GM19463 (cell line): ENCODE results near the gene KLHDC2.
"Not testable (repeated sequence)": the region's sequence is repeated elsewhere in the genome, so short reads cannot be mapped to it uniquely, and the experiment has no call there.

Experiments
- ATAC-seq: cut with Tn5 transposase; IDR thresholded peaks from one replicate; pipeline ENCODE4 v1.9.1; 2021; ENCODE audit warnings: mild to moderate bottlenecking, moderate library complexity; ENCODE audit not compliant: unreplicated experiment

The KLHDC2 gene, protein sequence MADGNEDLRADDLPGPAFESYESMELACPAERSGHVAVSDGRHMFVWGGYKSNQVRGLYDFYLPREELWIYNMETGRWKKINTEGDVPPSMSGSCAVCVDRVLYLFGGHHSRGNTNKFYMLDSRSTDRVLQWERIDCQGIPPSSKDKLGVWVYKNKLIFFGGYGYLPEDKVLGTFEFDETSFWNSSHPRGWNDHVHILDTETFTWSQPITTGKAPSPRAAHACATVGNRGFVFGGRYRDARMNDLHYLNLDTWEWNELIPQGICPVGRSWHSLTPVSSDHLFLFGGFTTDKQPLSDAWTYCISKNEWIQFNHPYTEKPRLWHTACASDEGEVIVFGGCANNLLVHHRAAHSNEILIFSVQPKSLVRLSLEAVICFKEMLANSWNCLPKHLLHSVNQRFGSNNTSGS

DNA sequence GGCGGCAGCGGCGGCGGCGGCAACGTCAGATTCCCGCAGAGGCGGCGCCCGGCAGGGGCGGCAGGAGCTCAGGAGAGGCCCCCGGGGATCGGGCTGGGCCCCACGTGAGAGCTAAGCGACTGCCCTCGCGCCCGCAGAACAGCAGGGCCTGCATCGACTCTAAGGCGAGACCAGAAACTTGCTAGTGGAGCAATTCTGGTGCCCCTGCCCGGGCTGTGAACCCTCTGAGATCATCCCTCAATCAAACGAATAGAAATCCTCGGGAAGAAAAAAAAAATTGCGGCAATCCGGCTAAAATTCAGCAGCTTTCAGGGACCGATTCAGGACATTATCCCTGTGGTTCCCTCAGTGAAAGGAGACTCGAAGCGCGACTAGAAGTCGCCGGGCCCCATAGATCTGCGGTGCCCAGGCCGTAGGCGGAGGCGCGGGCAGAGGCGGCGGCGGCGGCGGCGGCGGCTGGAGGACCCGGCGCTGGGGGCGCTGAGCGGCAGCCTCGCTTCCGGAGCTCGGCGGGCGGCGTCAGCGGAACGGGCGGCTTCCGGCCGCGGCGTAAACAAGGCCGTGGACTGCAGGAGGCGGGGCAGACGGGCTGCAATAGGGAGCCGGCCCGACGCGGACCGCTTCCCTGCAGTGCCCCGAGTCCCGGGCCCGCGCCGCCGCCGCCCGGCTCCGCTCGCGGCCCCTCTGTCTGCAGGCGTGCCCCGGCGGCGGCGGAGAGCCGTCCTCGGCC lies at the start of gene KLHDC2:
KLHDC2 (plus strand) TSS at position 583 of the 730 bp plus-strand sequence. CDS start 316 bp downstream, outside the sequence.
- peak; percentile 92 for ATAC-seq

DNA sequence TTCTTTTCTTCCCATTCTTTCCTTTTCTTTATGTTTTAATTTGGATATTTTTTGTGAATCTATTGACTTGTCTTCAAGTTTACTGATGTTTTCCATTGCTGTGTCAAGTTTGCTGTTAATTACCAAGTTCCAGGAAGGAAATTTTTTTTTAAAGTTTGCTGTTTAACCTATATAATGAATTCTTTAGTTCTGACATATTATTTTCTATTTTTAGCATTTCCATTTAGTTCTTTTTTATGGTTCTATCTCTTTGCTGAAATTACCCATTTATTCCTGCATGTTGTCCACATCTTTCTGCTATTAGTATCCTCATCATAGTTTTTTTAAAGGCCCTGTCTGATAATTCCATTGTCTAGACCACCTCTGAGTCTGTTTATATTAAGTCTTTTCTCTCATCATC lies 47.2 kb upstream of the KLHDC2 start:
- no peak for ATAC-seq

DNA sequence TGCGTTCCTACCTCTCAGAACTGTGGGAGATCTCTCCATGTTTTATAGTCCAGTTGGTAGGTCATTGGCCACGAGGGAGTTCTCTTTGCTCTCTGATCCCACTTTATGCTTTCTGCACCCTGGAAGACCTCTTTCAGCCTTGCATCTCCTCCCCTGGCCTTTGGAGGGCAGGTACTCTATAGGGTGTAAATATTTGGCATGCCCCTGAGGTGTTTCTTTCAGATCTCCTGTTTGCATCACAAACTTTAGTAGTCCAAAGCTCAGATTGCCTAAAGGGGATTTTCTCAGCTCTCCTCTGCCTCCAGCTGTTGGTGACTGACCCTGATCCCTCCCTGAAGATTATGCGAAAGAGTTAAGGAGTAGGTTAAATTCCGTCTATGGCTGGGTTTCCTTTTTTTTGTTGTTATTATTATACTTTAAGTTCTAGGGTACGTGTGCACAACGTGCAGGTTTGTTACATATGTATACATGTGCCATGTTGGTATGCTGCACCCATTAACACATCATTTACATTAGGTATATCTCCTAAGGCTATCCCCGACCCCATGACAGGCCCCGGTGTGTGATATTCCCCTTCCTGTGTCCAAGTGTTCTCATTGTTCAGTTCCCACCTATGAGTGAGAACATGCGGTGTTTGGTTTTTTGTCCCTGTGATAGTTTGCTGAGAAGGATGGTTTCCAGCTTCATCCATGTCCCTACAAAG lies 46.1 kb upstream of the KLHDC2 start:
- ATAC-seq = not testable (repeated sequence)

DNA sequence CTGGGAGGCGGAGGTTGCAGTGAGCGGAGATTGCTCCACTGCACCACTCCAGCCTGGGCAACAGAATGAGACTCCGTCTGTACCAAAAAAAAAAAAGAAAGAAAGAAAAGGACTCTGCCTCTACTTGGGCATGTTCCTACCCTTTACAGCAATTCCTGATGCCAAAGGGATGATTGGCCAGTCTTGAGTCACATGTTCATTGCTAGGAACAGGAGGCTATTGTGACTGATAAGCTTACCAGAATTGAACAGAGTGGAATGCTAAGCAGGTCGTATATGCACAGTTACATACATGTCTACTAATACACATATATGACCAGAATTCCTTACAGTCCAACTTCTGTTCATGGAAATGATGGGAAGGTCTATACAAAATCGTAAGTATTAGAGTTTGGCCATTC lies 40.8 kb upstream of the KLHDC2 start:
- ATAC-seq = no peak

DNA sequence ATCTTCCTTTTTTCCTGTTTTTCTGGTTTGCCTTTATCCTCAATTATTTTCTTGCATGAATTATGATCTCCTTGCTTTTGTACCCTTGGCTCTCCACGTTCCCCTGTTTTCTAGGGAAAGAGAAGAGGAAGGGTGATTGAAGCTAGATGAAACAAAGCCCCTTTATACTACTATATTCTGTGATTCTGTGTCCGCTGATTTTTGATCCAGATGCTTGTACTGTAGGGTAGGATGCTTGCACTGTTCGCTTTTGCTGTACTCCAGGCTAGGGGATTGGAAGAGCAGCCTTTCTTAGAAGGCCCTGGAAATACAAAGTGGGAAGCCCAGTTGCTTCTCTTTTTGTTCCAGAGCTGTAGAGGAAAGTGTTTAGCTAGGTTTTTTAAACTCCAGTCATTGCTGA lies 35.1 kb upstream of the KLHDC2 start:
- ATAC-seq = no peak

DNA sequence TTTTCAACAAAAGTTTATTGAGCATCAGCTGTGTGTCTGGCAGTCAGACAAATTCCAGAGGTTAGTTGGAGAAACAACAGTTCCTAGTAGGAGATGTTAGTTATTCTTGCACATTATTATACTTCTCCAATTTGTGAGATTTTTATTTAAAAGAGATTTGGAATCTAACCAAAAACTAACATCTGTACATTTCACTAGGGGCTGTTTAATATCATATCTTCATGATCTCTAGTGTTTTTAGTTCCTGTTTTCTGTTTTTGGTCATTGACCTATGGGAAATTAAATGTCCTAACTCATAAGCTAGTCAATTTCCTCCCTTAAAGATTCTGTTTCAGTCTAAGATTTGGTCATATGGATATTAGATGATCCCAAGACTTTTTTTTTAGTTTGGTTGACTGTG lies 34.1 kb upstream of the KLHDC2 start:
- ATAC-seq = no peak

DNA sequence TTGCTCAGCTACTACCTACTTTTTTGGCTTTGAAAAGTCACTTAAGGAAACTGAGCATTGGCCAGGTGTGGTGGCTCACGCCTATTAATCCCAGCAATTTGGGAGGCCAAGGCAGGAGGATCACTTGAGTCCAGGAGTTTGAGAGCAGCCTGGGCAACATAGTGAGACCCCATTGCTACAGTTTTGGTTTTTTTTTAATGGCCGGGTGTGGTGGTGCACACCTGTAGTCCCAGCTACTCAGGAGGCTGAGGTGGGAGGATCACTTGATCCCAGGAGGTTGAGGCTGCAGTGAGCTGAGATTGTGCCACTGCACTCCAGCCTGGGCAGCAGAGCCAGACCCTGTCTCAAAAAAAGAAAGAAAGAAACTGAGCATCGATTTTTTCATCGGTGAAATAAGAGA lies 32.3 kb upstream of the KLHDC2 start:
- not testable (repeated sequence) for ATAC-seq

DNA sequence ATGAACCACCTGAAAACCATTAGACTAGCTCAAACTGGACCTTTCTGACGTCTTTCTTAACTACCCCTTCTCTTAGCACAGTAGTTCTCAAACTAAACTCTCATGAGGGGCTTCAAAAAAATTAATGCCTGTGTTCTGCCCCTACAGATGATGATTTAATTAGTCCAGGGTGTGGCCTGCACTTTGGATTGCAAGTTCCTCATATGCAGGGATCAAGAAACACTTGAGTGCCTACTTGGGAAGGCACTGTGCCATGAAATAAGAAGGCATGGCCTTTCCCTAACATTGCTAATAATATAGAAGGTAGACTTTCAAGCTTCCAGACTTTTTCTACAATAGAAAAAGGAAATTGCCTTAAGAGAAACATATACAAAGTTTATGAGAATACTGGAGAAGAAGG lies 22.8 kb upstream of the KLHDC2 start:
- no peak for ATAC-seq

DNA sequence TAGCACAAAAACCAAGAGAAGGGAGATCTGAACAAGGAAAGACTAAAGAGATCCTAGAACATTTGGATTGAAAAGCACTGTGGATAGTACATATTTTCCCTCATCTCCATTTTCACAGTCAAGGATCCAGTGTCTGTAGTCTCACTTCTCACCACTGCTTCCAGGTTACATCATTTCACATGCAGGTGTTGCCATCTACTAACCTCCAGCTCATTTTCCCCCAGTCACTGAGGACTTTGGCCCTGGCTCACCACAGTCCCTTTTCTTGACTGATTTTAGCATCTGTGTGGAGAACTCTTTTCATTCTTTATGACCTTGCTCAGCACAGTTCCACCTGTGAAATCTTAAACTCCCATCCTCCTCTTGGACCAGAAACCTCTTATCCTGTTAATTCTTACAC lies 21.5 kb upstream of the KLHDC2 start:
- not testable (repeated sequence) for ATAC-seq

DNA sequence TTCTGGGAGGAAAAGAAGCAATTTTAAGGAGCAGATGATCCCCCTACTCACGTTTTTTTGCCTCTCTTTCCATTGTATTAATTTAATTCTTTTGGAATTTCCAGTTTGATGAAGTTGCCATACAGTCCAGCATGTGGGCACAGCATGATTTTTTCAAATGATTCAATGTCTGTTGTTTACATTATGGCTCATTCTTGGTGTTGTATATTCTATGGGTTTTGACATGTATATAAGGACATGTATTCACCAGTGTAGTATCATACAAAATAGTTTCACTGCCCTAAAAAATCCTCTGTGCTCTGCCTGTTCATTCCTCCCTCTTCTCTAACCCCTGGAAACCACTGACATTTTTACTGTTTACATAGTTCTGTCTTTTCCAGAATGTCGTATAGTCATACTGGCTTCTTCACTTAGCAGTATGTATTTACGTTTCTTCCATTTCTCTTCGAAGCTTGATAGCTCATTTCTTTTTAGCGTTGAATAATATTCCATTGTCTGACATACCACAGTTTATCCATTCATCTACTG lies 13.3 kb upstream of the KLHDC2 start:
- ATAC-seq = no peak

DNA sequence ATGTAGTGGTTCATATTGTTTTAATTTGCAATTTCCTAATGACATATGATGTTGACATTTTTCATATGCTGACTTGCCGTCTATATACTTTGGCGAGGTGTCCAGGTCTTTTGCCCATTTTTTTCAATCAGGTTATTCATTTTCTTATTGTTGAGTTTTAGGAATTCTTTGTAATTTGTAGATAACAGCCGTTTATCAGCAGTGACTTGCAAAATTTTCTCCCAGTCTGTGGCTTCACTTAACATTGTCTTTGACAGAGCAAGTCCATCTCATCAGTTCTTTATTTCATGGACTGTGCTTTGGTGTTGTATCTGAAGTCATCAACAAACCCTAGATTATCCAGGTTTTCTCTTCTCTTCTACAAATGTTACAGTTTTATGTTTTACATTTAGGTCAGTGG lies 12.6 kb upstream of the KLHDC2 start:
- ATAC-seq = no peak

DNA sequence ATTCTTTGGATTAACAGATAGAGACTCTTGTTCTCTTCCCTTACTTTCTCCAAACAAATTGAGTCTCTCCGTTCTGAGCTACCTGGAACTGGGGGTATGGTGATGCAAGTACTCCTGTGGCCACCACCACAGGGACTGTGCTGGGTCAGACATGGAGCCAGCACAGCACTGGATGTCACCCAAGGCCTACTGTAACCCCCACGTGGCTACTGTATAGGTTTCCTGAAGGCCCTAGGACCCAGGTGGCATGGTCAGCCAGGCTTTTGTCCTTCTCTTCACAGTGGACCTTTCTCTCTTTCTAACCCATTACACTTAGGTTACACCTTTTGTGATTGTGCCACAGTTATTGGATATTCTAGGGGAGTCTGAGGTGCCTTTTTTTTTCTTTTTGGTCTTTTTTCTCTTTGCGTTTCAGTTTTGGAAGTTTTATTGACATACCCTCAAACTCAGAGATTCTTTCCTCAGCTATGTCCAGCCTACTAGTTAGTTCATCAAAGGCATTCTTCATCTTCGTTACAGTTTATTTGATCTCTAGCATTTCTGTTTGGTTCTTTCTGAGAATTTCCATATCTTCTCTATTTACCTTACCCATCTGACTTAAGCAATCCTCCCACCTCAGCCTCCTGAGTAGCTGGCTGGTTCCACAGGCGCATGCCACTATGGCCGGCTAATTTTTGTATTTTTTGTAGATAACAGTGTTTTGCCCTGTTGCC lies 6.0 kb upstream of the KLHDC2 start:
- ATAC-seq = no peak

DNA sequence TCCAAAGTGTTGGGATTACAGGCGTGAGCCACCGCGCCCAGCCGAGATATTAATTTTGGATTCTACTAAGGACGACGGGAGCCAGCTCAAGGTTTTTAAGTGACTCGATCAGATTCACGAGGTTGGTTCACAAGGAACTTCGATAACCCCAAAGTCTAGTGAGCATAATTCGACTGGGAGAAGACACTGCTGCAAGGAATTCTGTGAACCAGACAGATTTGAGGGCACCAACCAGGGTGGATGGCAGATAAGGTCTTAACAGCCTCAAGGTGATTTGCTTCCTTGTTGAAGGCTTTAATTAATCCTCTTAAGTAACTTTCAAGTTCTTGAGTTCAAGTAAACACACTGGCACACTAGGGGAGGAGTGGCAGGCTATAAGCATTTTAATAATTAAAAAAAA lies 1.1 kb upstream of the KLHDC2 start:
- ATAC-seq = no peak

DNA sequence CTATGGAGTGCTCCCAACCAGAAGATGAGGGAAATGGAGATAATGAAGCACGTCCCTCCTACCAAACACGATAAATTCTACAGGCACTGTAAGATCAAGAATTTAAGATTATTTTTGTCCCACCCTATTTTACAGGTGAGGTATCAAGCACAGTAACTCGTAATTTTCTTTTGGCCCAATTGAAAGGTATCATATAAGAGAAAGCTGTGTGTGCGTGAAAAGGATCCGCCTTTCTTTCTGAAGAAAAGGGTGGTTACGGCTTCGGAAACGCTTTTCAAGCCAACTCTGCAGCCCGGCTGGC lies 733 bp upstream of the KLHDC2 start:
- no peak for ATAC-seq

DNA sequence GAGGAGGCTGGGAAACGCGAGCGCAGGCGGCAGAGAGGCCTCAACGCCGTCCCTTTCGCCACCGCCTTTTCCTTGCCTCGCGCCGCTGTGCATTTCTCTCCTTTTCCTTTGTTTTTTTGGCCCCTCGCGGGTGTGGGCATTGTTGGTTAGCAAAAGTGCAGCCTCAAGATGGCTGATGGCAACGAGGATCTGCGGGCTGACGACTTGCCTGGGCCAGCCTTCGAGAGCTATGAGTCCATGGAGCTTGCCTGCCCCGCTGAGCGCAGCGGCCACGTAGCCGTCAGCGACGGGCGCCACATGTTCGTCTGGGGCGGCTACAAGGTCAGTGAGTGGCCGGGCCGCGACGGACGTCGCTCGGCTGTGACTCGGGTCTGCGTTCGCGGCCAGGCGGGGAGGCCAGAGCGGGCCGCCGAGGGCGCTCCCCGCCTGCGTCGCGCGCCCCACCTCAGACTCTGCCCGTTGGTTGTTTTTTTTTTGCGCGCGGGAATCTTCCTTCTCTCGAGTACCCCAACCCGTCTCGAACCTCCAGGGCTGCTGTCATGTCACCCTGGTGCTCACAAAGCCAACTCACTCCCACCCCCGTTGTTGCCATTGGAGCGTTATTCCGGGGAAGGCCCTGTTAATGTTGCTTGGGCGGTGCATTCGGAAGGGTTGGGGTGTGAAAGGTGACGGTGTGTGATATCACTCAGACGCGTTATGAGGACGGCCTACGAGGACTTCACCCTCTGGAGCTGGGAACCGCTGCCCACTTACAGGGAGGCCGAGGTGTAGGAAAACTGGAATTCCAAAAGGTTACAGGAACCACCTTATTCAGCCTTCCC lies 558 bp downstream of the KLHDC2 start:
- peak; percentile 21 for ATAC-seq

DNA sequence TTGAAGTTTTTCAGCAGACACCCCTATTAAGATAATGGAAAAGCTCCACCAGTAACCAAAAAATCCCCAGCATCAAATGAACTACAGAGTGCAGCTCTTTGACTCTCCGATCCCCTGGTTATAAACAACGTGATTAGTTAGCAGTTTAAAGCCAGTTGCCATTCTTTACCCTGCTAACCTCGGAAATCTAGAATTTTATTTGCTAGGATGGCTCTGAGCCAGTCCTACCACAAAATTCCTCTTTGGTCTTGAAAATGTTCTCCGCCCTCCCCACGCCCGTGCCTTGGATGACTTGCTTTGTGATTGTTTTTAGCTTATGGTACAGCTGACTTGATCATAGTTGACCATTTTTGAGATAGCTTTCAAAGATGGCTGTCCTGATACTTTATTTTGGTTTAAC lies 1.2 kb downstream of the KLHDC2 start:
- ATAC-seq = no peak

DNA sequence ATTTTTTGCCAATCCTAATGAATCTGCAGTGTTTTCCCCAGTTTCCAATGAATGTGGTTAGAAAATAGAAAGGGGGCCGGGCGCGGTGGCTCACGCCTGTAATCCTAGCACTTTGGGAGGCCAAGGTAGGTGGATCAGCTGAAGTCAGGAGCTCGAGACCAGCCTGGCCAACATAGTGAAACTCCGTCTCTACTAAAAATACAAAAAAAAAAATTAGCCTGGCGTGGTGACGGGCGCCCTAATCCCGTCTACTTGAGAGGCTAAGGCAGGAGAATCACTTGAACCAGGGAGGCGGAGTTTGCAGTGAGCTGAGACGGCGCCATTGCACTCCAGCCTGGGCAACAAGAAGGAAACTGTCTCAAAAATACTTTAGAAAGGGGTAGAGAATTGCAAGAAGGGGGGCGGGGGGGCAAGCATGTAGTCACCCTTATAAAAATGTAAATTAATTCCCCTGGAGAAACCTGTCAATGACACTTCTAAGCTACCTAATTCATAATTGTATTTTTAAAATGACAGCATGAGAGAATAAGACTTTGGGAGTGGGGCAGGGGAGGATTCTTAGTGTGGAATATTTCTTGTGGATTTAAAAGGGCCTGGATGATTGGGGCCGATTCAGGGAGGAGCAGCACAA lies 1.7 kb downstream of the KLHDC2 start:
- no peak for ATAC-seq

DNA sequence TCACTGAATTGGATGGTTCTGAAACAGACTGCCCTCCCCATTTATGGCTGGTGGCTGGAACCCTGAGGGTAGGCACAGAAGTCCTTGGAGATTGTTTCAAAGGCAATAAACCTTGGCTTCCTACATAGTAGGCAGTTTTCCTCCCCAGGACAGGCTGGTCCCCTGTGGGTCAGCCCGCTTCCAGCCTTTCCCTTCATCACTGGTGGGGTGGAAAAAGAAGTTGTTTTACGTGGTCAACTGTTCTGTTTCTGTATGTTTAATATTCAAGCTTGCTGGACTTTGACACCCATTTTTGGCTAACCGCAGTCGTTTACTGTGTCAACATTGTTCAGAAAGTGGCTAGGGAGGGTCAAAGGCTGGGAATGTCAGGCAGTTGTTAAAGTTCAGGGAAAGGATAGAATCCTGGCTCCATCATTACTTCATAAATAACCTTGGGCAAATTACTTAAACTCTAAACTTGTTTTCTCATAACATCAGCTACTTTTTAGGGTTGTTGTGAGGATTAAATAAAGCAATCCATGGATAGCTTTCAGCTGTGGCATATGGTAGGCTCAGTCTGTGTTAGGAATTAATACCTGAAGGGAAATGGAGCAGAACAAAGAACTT lies 2.4 kb downstream of the KLHDC2 start:
- no peak for ATAC-seq

DNA sequence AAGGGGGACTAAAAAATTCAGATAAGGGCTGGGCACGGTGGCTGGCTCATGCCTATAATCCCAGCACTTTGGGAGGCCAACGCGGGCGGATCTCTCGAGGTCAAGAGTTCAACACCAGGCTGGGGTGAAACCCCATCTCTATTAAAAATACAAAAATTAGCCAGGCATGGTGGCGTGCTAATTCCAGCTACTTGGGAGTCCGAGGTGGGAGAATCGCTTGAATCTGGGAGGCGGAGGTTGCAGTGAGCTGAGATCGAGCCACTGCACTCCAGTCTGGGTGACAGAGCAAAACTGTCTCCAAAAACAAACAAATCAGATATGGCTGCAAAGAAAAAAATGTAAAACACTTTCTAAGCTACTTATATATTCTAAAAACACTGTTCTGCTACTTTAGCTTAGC lies 3.7 kb downstream of the KLHDC2 start:
- ATAC-seq = not testable (repeated sequence)
